GM21717 (cell line): ENCODE results near the gene PDPR.
"Not testable (repeated sequence)": the region's sequence is repeated elsewhere in the genome, so short reads cannot be mapped to it uniquely, and the experiment has no call there.

Experiments
- ATAC-seq: cut with Tn5 transposase; IDR thresholded peaks from one replicate; pipeline ENCODE4 v1.9.1; 2021; ENCODE audit warnings: mild to moderate bottlenecking, moderate library complexity; ENCODE audit not compliant: unreplicated experiment

PDPR gene

GRCh38 chr16:70113982-70114826 lies at the start of gene PDPR:
Gene PDPR, plus strand, starts transcription at chr16:70114332. Its CDS starts 6,161 bp downstream, at chr16:70120493.
- ATAC-seq, result peak; percentile 94

- ATAC-seq, result peak; percentile 32
Measured at GRCh38 chr16:70064841-70065370, 49.2 kb upstream of the PDPR start.

- peak; percentile 31 for ATAC-seq
Measured at GRCh38 chr16:70065376-70065745, 48.8 kb upstream of the PDPR start.

- peak; percentile 82 for ATAC-seq
Measured at GRCh38 chr16:70065746-70066658, 48.1 kb upstream of the PDPR start.

- not testable (repeated sequence) for ATAC-seq
Measured at GRCh38 chr16:70066751-70067150, 47.4 kb upstream of the PDPR start.

GRCh38 chr16:70079081-70079480 lies 35.1 kb upstream of the PDPR start:
- ATAC-seq, result not testable (repeated sequence)

- ATAC-seq, result not testable (repeated sequence)
Measured at GRCh38 chr16:70081219-70081618, 32.9 kb upstream of the PDPR start.

GRCh38 chr16:70083931-70084330 lies 30.2 kb upstream of the PDPR start:
- ATAC-seq, result not testable (repeated sequence)

GRCh38 chr16:70088160-70088559 lies 26.0 kb upstream of the PDPR start:
- not testable (repeated sequence) for ATAC-seq

- ATAC-seq, result not testable (repeated sequence)
Measured at GRCh38 chr16:70088877-70089276, 25.3 kb upstream of the PDPR start.

GRCh38 chr16:70089289-70089688 lies 24.8 kb upstream of the PDPR start:
- ATAC-seq, result not testable (repeated sequence)

GRCh38 chr16:70091104-70091503 lies 23.0 kb upstream of the PDPR start:
- not testable (repeated sequence) for ATAC-seq

GRCh38 chr16:70094096-70094495 lies 20.0 kb upstream of the PDPR start:
- ATAC-seq, result not testable (repeated sequence)

GRCh38 chr16:70109583-70110279 lies 4.4 kb upstream of the PDPR start:
- not testable (repeated sequence) for ATAC-seq

- ATAC-seq, result not testable (repeated sequence)
Measured at GRCh38 chr16:70112162-70112561, 2.0 kb upstream of the PDPR start.

GRCh38 chr16:70113599-70113981 lies 542 bp upstream of the PDPR start:
- ATAC-seq, result not testable (repeated sequence)

- ATAC-seq, result not testable (repeated sequence)
Measured at GRCh38 chr16:70118354-70118753, 4.2 kb downstream of the PDPR start.

GRCh38 chr16:70118776-70119175 lies 4.6 kb downstream of the PDPR start:
- ATAC-seq, result not testable (repeated sequence)

GRCh38 chr16:70120398-70120797 lies 6.3 kb downstream of the PDPR start:
- not testable (repeated sequence) for ATAC-seq

- not testable (repeated sequence) for ATAC-seq
Measured at GRCh38 chr16:70123822-70124221, 9.7 kb downstream of the PDPR start.

- not testable (repeated sequence) for ATAC-seq
Measured at GRCh38 chr16:70126226-70126625, 12.1 kb downstream of the PDPR start.
